GM12892 (cell line): Measurements from ENCODE around the gene LLGL2.

Experiments
- POLR2A ChIP-seq: IDR thresholded peaks from 2 replicates; pipeline ENCODE4 v1.6.1; 2011; ENCODE audit warnings: low read depth, low read length, control low read depth
- POLR2AphosphoS5 ChIP-seq: IDR thresholded peaks from 2 replicates; pipeline ENCODE4 v1.6.1; 2011; ENCODE audit warnings: low read depth, low read length, control low read depth
- TAF1 ChIP-seq: IDR thresholded peaks from 2 replicates; pipeline ENCODE4 v1.6.1; 2011; ENCODE audit warnings: low read depth, mild to moderate bottlenecking, control low read depth, low read length, borderline replicate concordance

DNA sequence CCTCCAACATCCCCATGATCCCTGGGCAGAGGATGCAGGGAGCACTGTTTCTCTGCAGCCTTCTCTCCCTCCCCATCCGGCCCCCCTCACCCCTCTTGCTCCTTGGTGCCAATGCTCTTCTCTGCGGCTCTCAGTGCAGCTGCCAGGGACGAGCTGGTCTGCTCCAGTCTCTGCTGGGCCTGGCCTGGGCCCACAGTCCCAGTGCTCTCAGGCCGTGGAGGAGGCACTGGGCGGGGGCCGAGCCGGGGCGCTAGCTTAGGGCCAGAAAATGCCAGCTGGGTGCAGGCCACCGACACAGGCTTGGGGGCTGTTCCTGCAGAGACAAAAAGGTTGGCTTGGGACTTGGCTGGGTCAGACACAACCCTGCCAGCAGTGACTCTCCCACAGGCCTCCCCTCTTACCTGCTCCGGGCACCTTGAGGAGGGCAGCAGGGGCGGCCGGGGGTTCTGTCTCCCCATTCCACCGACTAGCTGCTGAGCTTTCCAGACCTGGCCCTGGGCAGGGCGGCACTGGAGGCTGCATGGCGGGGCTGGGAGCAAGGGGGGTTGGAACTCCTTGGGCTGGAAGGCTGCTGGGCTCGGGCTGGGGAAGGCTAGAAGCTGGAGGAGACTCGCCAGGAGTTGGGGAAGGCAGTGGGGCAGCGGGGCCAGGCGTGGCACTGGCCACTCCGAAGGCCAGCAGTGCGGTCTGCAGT is 24.0 kb upstream of the LLGL2 start:
- TF ChIP-seq POLR2AphosphoS5, result no peak
- TF ChIP-seq TAF1, result no peak
- TF ChIP-seq POLR2A, result no peak
